K562 (cell line): ENCODE measurements around the gene AKAP13. TPM values are rescaled to one million over a fixed set of nuclear protein-coding genes. Genes with fewer than 3 reads are reported as not detected.

Source experiments
- ATAC-seq: fragments of 200-7000 bp; cut with Tn5 transposase; 3 replicates; pipeline ENCODE4 v1.9.1; 2020; ENCODE audit warnings: moderate library complexity
- BruUV-seq: library from RNA; stranded (reverse); fragments of 400-500 nt; replicated peaks from 2 replicates; lab custom pipeline; 2021; lab: Mats Ljungman, UMichigan
- CTCF ChIA-PET: fragments of 300-600 bp; formaldehyde crosslinking; extraction: SDS; loops from one replicate; lab custom pipeline; 2021; ENCODE audit warnings: low intra/inter-chr PET ratio; lab: Yijun Ruan, JAX
- POLR2A ChIA-PET: fragments of 300-600, 350-650 bp; sonication (Branson Sonifier 250); formaldehyde crosslinking; extraction: SDS; loops from one replicate; lab custom pipeline; 2021; ENCODE audit warnings: antibody characterized with exemption, inconsistent platforms; lab: Yijun Ruan, JAX
- DNase-seq, 4 experiments: peaks; one replicate each; pipeline versions ENCODE4 v3.0.0 to v3.0.0-alpha.2; 2011 to 2018; ENCODE audit warnings: low spot score in 3 of 4, mixed read lengths in 3 of 4; ENCODE audit errors: extremely low read depth in 1 of 4
- FAIRE-seq: peaks from 2 replicates; lab custom pipeline; 2011; peaks lifted over from hg19 to GRCh38; lab: Jason Lieb, UNC
- H2AFZ ChIP-seq: 2 replicates; pipeline ENCODE4 v1.6.0; 2011; ENCODE audit warnings: low read depth, low read length, control low read depth, inconsistent platforms
- H3K27ac ChIP-seq: fragments of 200-600 bp; 3 replicates; pipeline ENCODE4 v1.8.0; 2011; ENCODE audit warnings: low read depth, mild to moderate bottlenecking, control low read depth, inconsistent platforms, low read length, moderate library complexity, mixed read lengths; ENCODE audit errors: extremely low read depth
- H3K27me3 ChIP-seq, 2 experiments: fragments of 300-600 bp in 1 of 2; 2 replicates in 1 of 2; 3 replicates in 1 of 2; pipeline versions ENCODE4 v1.6.0 to v1.8.0; 2011; ENCODE audit warnings: inconsistent platforms in 2 of 2, low read length in 2 of 2, mild to moderate bottlenecking in 1 of 2, mixed read lengths in 1 of 2, moderate library complexity in 1 of 2; ENCODE audit not compliant: control insufficient read depth in 2 of 2, insufficient read depth in 2 of 2
- H3K36me3 ChIP-seq: fragments of 300-600 bp; 3 replicates; pipeline ENCODE4 v1.8.0; 2011; ENCODE audit warnings: mild to moderate bottlenecking, low read length, inconsistent platforms; ENCODE audit not compliant: control insufficient read depth, insufficient read depth
- H3K4me1 ChIP-seq, 2 experiments: fragments of 200-600 bp in 1 of 2; replicated peaks in 1 of 2; 2 replicates in 1 of 2; 3 replicates in 1 of 2; pipeline versions ENCODE4 v1.5.1 to v1.8.0; 2011; ENCODE audit warnings: inconsistent platforms in 2 of 2, low read length in 2 of 2, mild to moderate bottlenecking in 1 of 2, mixed read lengths in 1 of 2, moderate library complexity in 1 of 2; ENCODE audit not compliant: control insufficient read depth in 2 of 2, insufficient read depth in 2 of 2
- H3K4me2 ChIP-seq: 2 replicates; pipeline ENCODE4 v1.6.1; 2011; ENCODE audit warnings: low read length, control low read depth, inconsistent platforms, mixed read lengths; ENCODE audit not compliant: insufficient read depth
- H3K4me3 ChIP-seq: fragments of 200-600 bp; sonication (generic), shearing (Covaris generic); 2 replicates; pipeline ENCODE4 v1.5.1; 2016; ENCODE audit warnings: control low read depth, inconsistent platforms
- H3K79me2 ChIP-seq: fragments of 200-600 bp; 3 replicates; pipeline ENCODE4 v1.8.0; 2011; ENCODE audit warnings: low read length, inconsistent platforms; ENCODE audit not compliant: control insufficient read depth, insufficient read depth
- H3K9ac ChIP-seq, 2 experiments: 2 replicates each; pipeline versions ENCODE4 v1.6.0 to v1.6.1; 2011; ENCODE audit warnings: low read depth in 2 of 2, low read length in 2 of 2, control low read depth in 1 of 2, inconsistent platforms in 1 of 2, mild to moderate bottlenecking in 1 of 2, mixed read lengths in 1 of 2; ENCODE audit not compliant: insufficient read depth in 1 of 2
- H3K9me1 ChIP-seq: one replicate; pipeline ENCODE4 v1.6.0; 2011; ENCODE audit warnings: inconsistent platforms, mild to moderate bottlenecking, low read length, moderate library complexity; ENCODE audit not compliant: control insufficient read depth, insufficient read depth
- H3K9me3 ChIP-seq: replicated peaks from 2 replicates; pipeline ENCODE4 v1.5.1; 2011; ENCODE audit warnings: low read depth, low read length, inconsistent platforms; ENCODE audit not compliant: control insufficient read depth, insufficient read depth
- H4K20me1 ChIP-seq: replicated peaks from 2 replicates; pipeline ENCODE4 v1.6.1; 2011; ENCODE audit warnings: low read length, inconsistent platforms, mixed read lengths; ENCODE audit not compliant: control insufficient read depth, insufficient read depth
- CEBPG ChIP-seq, 3 experiments: fragments of 200-800 bp in 1 of 3; sonication (Bioruptor generic) in 1 of 3; sonication (generic) in 1 of 3; formaldehyde crosslinking in 1 of 3; IDR thresholded peaks in 2 of 3; conservative IDR thresholded peaks in 1 of 3; 2 replicates each; pipeline versions ENCODE4 v1.6.1 to v1.8.0; 2016 to 2022; ENCODE audit warnings: missing compliant biosample characterization in 2 of 3, missing genetic modification characterization in 2 of 3, mild to moderate bottlenecking in 1 of 3, missing genetic modification reagents in 1 of 3
- KAT7 ChIP-seq: sonication (generic); formaldehyde crosslinking; IDR thresholded peaks from 2 replicates; pipeline ENCODE4 v1.8.0; 2022; ENCODE audit warnings: missing genetic modification reagents, mild to moderate bottlenecking, borderline replicate concordance
- MEF2D ChIP-seq: conservative IDR thresholded peaks from 2 replicates; pipeline ENCODE4 v1.6.1; 2016; ENCODE audit warnings: low read depth, missing genetic modification characterization, missing compliant biosample characterization
- SRSF3 ChIP-seq: fragments of 200-400 bp; formaldehyde crosslinking; IDR thresholded peaks from 2 replicates; pipeline ENCODE4 v1.6.1; 2016; ENCODE audit warnings: mild to moderate bottlenecking, low read length, moderate library complexity; ENCODE audit not compliant: insufficient read depth
- ZNF354B ChIP-seq: fragments of 250-450 bp; sonication (Bioruptor Pico); IDR thresholded peaks from 2 replicates; pipeline ENCODE4 v1.4.0; 2020
- WGBS: fragments of 100-300 bp; shearing (Covaris generic); methylation state at CpG from one replicate; pipeline ENCODE4 v1.1.6; 2016; ENCODE audit warnings: low coverage, mixed read lengths; ENCODE audit not compliant: insufficient coverage; ENCODE audit errors: missing lambda C conversion rate; 5-methylcytosine and 5-hydroxymethylcytosine counted together
- in situ Hi-C: fragments of 300-500 bp; cut with MboI; formaldehyde crosslinking; loops from 4 replicates; pipeline ENCODE4 v1.15.0; 2018; ENCODE audit warnings: inconsistent platforms, mixed read lengths
- intact Hi-C: fragments of 100-400 bp; cut with micrococcal nuclease; formaldehyde crosslinking; loops from 2 replicates; pipeline ENCODE4 v1.14.2; 2022
- polyA plus RNA-seq, 8 experiments: library from polyadenylated mRNA; depleted of rRNA in 4 of 8; stranded (reverse) in 5 of 8; unstranded in 3 of 8; fragments of >200 nt; fragmentation: Nextera tagmentation in 2 of 8; fragmentation: Illumina TruSeq in 1 of 8; extraction: Ambion mirVana in 2 of 8; extraction: Trizol in 1 of 8; gene quantifications; 2 replicates each; pipeline versions ENCODE4 v1.2.1 to v1.2.3, GENCODE V29; 2011 to 2014; ENCODE audit warnings: inconsistent platforms in 1 of 8, missing spikeins in 1 of 8
- total RNA-seq, 7 experiments: library from RNA; depleted of rRNA in 6 of 7; stranded (reverse); fragments of >200 nt in 6 of 7; fragmentation: Illumina TruSeq in 2 of 7; extraction: Trizol in 2 of 7; gene quantifications; 2 replicates each; pipeline versions ENCODE4 v1.2.1 to v1.2.3, GENCODE V29; 2011 to 2021; ENCODE audit warnings: low replicate concordance in 1 of 7
- TF ChIP-seq, protein P1 (sequence below): fragments of 250-450 bp; sonication (Bioruptor Pico); IDR thresholded peaks from 2 replicates; pipeline ENCODE4 v1.5.0; 2021; ENCODE audit warnings: mild to moderate bottlenecking, borderline replicate concordance
- TF ChIP-seq, protein P2 (sequence below), 2 experiments: fragments of 150-350 bp in 1 of 2; IDR thresholded peaks; 2 replicates each; pipeline ENCODE4 v1.6.1; 2012 to 2016; ENCODE audit warnings: low read depth in 2 of 2, low read length in 2 of 2, mild to moderate bottlenecking in 1 of 2, moderate library complexity in 1 of 2

Gene AKAP13
- total and polyA plus RNA-seq, 9 of the 15 experiments (the other 6 are each of a cell fraction or from before 2014, with no cell fraction given), result 0.03 to 1.7 (median 0.42) TPM

DNA sequence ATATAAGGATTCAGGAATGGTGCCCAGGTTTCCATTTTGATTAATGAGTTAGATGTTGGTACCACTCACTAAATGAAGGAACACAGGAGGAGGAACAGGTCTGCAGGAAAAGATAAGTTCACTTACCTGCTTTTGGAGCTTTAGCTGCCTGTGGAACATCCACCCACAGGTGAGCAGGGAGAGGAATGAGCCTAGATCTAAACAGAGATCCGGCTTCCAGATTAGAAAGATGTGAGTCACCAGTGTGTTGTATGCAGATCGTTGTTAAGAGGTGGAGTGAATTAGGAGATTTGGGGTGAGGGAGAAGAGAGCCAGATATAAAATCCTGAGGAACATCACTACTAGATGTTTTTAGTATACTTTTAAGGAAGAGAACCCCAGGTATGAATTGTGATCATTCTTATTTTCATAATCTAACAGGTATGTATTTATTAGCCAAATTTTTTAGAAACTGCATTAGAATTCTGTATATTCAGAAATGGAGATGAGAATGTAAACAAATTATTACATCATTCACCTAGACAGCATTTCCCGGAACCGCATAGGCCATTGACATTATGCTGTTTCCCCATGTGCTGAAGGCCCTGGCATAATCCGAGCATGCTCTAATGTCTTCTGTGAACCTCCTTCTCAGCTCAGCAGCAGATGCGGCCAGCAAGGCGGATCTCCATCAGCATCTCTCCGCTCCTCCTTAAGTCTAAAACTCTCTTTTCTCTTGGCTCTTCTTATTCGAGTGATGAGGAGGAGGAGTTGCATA lies 296.1 kb downstream of the AKAP13 start:
- ChIA-PET POLR2A (interaction anchor here (1.3 kb wide), 1 partner anchor 12 kb away, joined by 3 read pairs; no protein-coding TSS in a partner anchor), CTCF (no interaction called here)
- Histone ChIP-seq H3K4me3 (no peak overlapping the region), H3K4me1 (no peaks in the 10 kb centered on the region), H3K9me3 (no peaks in the 10 kb centered on the region), H3K27ac (no peak overlapping the region), H3K79me2 (no peaks in the 10 kb centered on the region), H4K20me1 (no peaks in the 10 kb centered on the region), H3K4me2 (no peak overlapping the region), H3K9me1 (no peaks in the 10 kb centered on the region), H3K36me3 (no peaks in the 10 kb centered on the region), H2AFZ (no peak overlapping the region), H3K9ac (no peak overlapping the region), H3K27me3 (peaks cover 0 to 3% of the 10 kb centered on the region in 2 experiments; a peak in 2 of 5 replicates)
- intact Hi-C loops, result no loop called here
- WGBS, result 2% methylated on average over 9 of the region's 9 CpGs
- TF ChIP-seq MEF2D (tag) (no peak), CEBPG (CRISPR knock-in tag; IDR thresholded peaks at IDR 0.05) (no peak), CEBPG (tag; conservative IDR thresholded peaks at IDR 0.05 in 1 of 2, IDR thresholded peaks at IDR 0.05 in 1 of 2) (peak in 1 of 2 experiments; percentile 40; a peak in 1 of 4 replicates)
- BruUV-seq, result no TSS peak
- FAIRE-seq (no peak), DNase-seq (no peak), ATAC-seq (no peak)
- in situ Hi-C loops, result no loop called here

DNA sequence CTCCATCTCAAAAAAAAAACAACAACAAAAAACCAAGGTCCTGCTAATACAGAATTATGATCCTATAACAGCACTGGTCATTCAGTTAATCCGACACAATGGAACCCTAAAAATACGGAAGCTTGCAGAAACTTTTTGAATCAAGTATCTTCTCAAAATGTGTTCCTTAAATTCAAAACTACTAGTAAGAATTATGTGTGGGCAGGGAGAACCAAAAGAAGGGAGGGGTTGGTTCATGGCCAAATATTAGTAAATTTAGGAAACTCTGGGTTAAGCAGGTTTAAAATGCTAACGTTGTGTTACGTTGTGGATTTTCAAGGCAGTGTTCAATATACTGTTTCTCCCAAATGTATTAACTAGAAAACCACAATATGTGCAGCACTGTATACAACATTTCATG lies 298.8 kb downstream of the AKAP13 start:
- H4K20me1 ChIP-seq, result no peaks in the 10 kb centered on the region
- ATAC-seq (no peak), FAIRE-seq (no peak), DNase-seq (no peak)
- intact Hi-C loops (no loop called here), in situ Hi-C loops (no loop called here)
- no peak overlapping the region for H3K4me3 ChIP-seq
- H3K27ac ChIP-seq, result no peak overlapping the region
- no peaks in the 10 kb centered on the region for H3K79me2 ChIP-seq
- ChIA-PET CTCF (no interaction called here), POLR2A (no interaction called here)
- no peaks in the 10 kb centered on the region for H3K4me1 ChIP-seq
- H3K9me3 ChIP-seq, result no peaks in the 10 kb centered on the region
- H3K9me1 ChIP-seq, result no peaks in the 10 kb centered on the region
- H3K4me2 ChIP-seq, result no peak overlapping the region
- H2AFZ ChIP-seq, result no peak overlapping the region
- BruUV-seq, result no TSS peak
- H3K9ac ChIP-seq, result no peak overlapping the region
- peaks cover 0 to 3% of the 10 kb centered on the region in 2 experiments; a peak in 2 of 5 replicates for H3K27me3 ChIP-seq
- 5% methylated on average over 4 of the region's 4 CpGs for WGBS
- H3K36me3 ChIP-seq, result no peaks in the 10 kb centered on the region
- TF ChIP-seq KAT7 (CRISPR knock-in tag) (no peak), ZNF354B (no peak), SRSF3 (no peak)
- TF ChIP-seq, protein P1, sequence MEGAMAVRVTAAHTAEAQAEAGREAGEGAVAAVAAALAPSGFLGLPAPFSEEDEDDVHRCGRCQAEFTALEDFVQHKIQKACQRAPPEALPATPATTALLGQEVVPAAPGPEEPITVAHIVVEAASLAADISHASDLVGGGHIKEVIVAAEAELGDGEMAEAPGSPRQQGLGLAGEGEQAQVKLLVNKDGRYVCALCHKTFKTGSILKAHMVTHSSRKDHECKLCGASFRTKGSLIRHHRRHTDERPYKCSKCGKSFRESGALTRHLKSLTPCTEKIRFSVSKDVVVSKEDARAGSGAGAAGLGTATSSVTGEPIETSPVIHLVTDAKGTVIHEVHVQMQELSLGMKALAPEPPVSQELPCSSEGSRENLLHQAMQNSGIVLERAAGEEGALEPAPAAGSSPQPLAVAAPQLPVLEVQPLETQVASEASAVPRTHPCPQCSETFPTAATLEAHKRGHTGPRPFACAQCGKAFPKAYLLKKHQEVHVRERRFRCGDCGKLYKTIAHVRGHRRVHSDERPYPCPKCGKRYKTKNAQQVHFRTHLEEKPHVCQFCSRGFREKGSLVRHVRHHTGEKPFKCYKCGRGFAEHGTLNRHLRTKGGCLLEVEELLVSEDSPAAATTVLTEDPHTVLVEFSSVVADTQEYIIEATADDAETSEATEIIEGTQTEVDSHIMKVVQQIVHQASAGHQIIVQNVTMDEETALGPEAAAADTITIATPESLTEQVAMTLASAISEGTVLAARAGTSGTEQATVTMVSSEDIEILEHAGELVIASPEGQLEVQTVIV (CRISPR knock-in tag), result no peak
- TF ChIP-seq, protein P2, sequence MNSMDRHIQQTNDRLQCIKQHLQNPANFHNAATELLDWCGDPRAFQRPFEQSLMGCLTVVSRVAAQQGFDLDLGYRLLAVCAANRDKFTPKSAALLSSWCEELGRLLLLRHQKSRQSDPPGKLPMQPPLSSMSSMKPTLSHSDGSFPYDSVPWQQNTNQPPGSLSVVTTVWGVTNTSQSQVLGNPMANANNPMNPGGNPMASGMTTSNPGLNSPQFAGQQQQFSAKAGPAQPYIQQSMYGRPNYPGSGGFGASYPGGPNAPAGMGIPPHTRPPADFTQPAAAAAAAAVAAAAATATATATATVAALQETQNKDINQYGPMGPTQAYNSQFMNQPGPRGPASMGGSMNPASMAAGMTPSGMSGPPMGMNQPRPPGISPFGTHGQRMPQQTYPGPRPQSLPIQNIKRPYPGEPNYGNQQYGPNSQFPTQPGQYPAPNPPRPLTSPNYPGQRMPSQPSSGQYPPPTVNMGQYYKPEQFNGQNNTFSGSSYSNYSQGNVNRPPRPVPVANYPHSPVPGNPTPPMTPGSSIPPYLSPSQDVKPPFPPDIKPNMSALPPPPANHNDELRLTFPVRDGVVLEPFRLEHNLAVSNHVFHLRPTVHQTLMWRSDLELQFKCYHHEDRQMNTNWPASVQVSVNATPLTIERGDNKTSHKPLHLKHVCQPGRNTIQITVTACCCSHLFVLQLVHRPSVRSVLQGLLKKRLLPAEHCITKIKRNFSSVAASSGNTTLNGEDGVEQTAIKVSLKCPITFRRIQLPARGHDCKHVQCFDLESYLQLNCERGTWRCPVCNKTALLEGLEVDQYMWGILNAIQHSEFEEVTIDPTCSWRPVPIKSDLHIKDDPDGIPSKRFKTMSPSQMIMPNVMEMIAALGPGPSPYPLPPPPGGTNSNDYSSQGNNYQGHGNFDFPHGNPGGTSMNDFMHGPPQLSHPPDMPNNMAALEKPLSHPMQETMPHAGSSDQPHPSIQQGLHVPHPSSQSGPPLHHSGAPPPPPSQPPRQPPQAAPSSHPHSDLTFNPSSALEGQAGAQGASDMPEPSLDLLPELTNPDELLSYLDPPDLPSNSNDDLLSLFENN (IDR thresholded peaks at IDR 0.05; ENCODE audit: low read depth in 2 of 2, low read length in 2 of 2), result no peak
